ENCODE measurements around the gene ARL15. TPM values are rescaled to one million over a fixed set of nuclear protein-coding genes. Genes with fewer than 3 reads are reported as not detected.

The ARL15 gene
- total and polyA plus RNA-seq, 2 experiments from 2014 or later = 7.8 to 9.9 TPM

- H3K9me2 ChIP-seq (ENCODE audit: insufficient read depth) = no peaks in the 10 kb centered on the region
- no peaks in the 10 kb centered on the region for H3K79me2 ChIP-seq (ENCODE audit: insufficient read depth)
- H3K4me2 ChIP-seq (ENCODE audit: unreplicated experiment) = no peak overlapping the region
- H2AFZ ChIP-seq = no peak overlapping the region
- H3F3A ChIP-seq (ENCODE audit: insufficient read depth) = 0 out of 2 replicates have a peak, but pooled peaks cover 3% of the 10 kb centered on the region
- H3K4me3 ChIP-seq = no peak overlapping the region
- no peaks in the 10 kb centered on the region for H3K36me3 ChIP-seq (ENCODE audit: low read depth)
- DNase-seq = no peak
- H3K9me3 ChIP-seq (ENCODE audit: low read depth) = no peaks in the 10 kb centered on the region
- 95 to 99% methylated on average over 4 of the region's 4 CpGs for WGBS, 2 experiments (ENCODE audit: low coverage in 1 of 2, low lambda C conversion rate in 2 of 2, missing lambda C conversion rate in 2 of 2)
- no peaks in the 10 kb centered on the region for H4K20me1 ChIP-seq (ENCODE audit: insufficient read depth)
- H3K27me3 ChIP-seq (replicated peaks; ENCODE audit: insufficient read depth) = no peaks in the 10 kb centered on the region
- TF ChIP-seq EZH2phosphoT487 (IDR thresholded peaks at IDR 0.05; ENCODE audit: insufficient read depth, low read depth) = no peak
- TF ChIP-seq EZH2 (IDR thresholded peaks at IDR 0.05; ENCODE audit: insufficient read depth, poor library complexity, severe bottlenecking) = no peak
- H3K9ac ChIP-seq = no peak overlapping the region
- in situ Hi-C loops (cut with MboI) = no loop called here
- no peak overlapping the region for H3K27ac ChIP-seq
- peaks cover 16% of the 10 kb centered on the region for H3K4me1 ChIP-seq (ENCODE audit: insufficient read depth)
Measured at GRCh38 chr5:53996008-53996407, 314.4 kb downstream of the ARL15 start.

GRCh38 chr5:53994148-53994547 is 316.2 kb downstream of the ARL15 start:
- peak overlapping the region; percentile 23 for H3K27ac ChIP-seq
- H2AFZ ChIP-seq = no peak overlapping the region
- H3K4me1 ChIP-seq (ENCODE audit: insufficient read depth) = peaks cover 16% of the 10 kb centered on the region
- H3K4me2 ChIP-seq (ENCODE audit: unreplicated experiment) = peak overlapping the region; percentile 41
- peak; percentile 81 for DNase-seq
- no peaks in the 10 kb centered on the region for H3K36me3 ChIP-seq (ENCODE audit: low read depth)
- no peaks in the 10 kb centered on the region for H3K9me2 ChIP-seq (ENCODE audit: insufficient read depth)
- no peaks in the 10 kb centered on the region for H3K27me3 ChIP-seq (replicated peaks; ENCODE audit: insufficient read depth)
- H3K79me2 ChIP-seq (ENCODE audit: insufficient read depth) = no peaks in the 10 kb centered on the region
- H3K9ac ChIP-seq = peak overlapping the region; percentile 15; the same call in 1 of the 2 replicates
- TF ChIP-seq EZH2 (IDR thresholded peaks at IDR 0.05; ENCODE audit: insufficient read depth, poor library complexity, severe bottlenecking) (no peak), EZH2phosphoT487 (IDR thresholded peaks at IDR 0.05; ENCODE audit: insufficient read depth, low read depth) (0 out of 2 replicates have a peak, but pooled peaks have one; percentile 73)
- H3F3A ChIP-seq (ENCODE audit: insufficient read depth) = 0 out of 2 replicates have a peak, but pooled peaks cover 3% of the 10 kb centered on the region
- in situ Hi-C loops (cut with MboI) = no loop called here
- no peaks in the 10 kb centered on the region for H3K9me3 ChIP-seq (ENCODE audit: low read depth)
- H4K20me1 ChIP-seq (ENCODE audit: insufficient read depth) = no peaks in the 10 kb centered on the region
- WGBS, 2 experiments (ENCODE audit: low coverage in 1 of 2, low lambda C conversion rate in 2 of 2, missing lambda C conversion rate in 2 of 2) = 40% methylated on average over 2 of the region's 2 CpGs
- H3K4me3 ChIP-seq = no peak overlapping the region

GRCh38 chr5:53991942-53992341 is 318.4 kb downstream of the ARL15 start:
- H3K9ac ChIP-seq = no peak overlapping the region
- H3K27ac ChIP-seq = no peak overlapping the region
- no peaks in the 10 kb centered on the region for H4K20me1 ChIP-seq (ENCODE audit: insufficient read depth)
- H3K9me3 ChIP-seq (ENCODE audit: low read depth) = no peaks in the 10 kb centered on the region
- WGBS, 2 experiments (ENCODE audit: low coverage in 1 of 2, low lambda C conversion rate in 2 of 2, missing lambda C conversion rate in 2 of 2) = 95 to 97% methylated on average over 4 of the region's 4 CpGs
- TF ChIP-seq EZH2 (IDR thresholded peaks at IDR 0.05; ENCODE audit: insufficient read depth, poor library complexity, severe bottlenecking) (no peak), EZH2phosphoT487 (IDR thresholded peaks at IDR 0.05; ENCODE audit: insufficient read depth, low read depth) (no peak)
- no peaks in the 10 kb centered on the region for H3K27me3 ChIP-seq (replicated peaks; ENCODE audit: insufficient read depth)
- H3K79me2 ChIP-seq (ENCODE audit: insufficient read depth) = no peaks in the 10 kb centered on the region
- no peaks in the 10 kb centered on the region for H3K9me2 ChIP-seq (ENCODE audit: insufficient read depth)
- 0 out of 2 replicates have a peak, but pooled peaks cover 3% of the 10 kb centered on the region for H3F3A ChIP-seq (ENCODE audit: insufficient read depth)
- H2AFZ ChIP-seq = no peak overlapping the region
- no peak overlapping the region for H3K4me2 ChIP-seq (ENCODE audit: unreplicated experiment)
- peak; percentile 13 for DNase-seq
- in situ Hi-C loops (cut with MboI) = no loop called here
- no peak overlapping the region for H3K4me3 ChIP-seq
- no peaks in the 10 kb centered on the region for H3K36me3 ChIP-seq (ENCODE audit: low read depth)
- peaks cover 16% of the 10 kb centered on the region for H3K4me1 ChIP-seq (ENCODE audit: insufficient read depth)

GRCh38 chr5:53987101-53987500 is 323.3 kb downstream of the ARL15 start:
- TF ChIP-seq EZH2phosphoT487 (IDR thresholded peaks at IDR 0.05; ENCODE audit: insufficient read depth, low read depth) (no peak), EZH2 (IDR thresholded peaks at IDR 0.05; ENCODE audit: insufficient read depth, poor library complexity, severe bottlenecking) (no peak)
- Histone ChIP-seq H3K9me2 (ENCODE audit: insufficient read depth) (no peaks in the 10 kb centered on the region), H4K20me1 (ENCODE audit: insufficient read depth) (no peaks in the 10 kb centered on the region), H2AFZ (no peak overlapping the region), H3K36me3 (ENCODE audit: low read depth) (no peaks in the 10 kb centered on the region), H3F3A (ENCODE audit: insufficient read depth) (0 out of 2 replicates have a peak, but pooled peaks cover 6% of the 10 kb centered on the region), H3K9ac (no peak overlapping the region), H3K79me2 (ENCODE audit: insufficient read depth) (no peaks in the 10 kb centered on the region), H3K4me3 (no peak overlapping the region), H3K9me3 (ENCODE audit: low read depth) (no peaks in the 10 kb centered on the region), H3K4me1 (ENCODE audit: insufficient read depth) (no peaks in the 10 kb centered on the region), H3K27ac (no peak overlapping the region), H3K27me3 (replicated peaks; ENCODE audit: insufficient read depth) (no peaks in the 10 kb centered on the region), H3K4me2 (ENCODE audit: unreplicated experiment) (no peak overlapping the region)
- in situ Hi-C loops (cut with MboI) = no loop called here
- no peak for DNase-seq
- 82 to 84% methylated on average over 3 of the region's 3 CpGs for WGBS, 2 experiments (ENCODE audit: low coverage in 1 of 2, low lambda C conversion rate in 2 of 2, missing lambda C conversion rate in 2 of 2)
